Measurements from ENCODE around the gene ECHDC3.
A peak's percentile ranks its signal among the peaks of the same experiment; 100 is the strongest.

The ECHDC3 gene

GRCh38 chr10:11760151-11760550 lies 18.0 kb downstream of the ECHDC3 start:
- Histone ChIP-seq H3K4me1 (peaks cover 0 to 21% (median 17%) of the 10 kb centered on the region in 10 experiments; a peak in 18 of 20 replicates), H3K4me3 (no peak overlapping the region), H3K9ac (no peak overlapping the region), H3K27ac (no peak overlapping the region), H3K36me3 (peaks cover 0 to 11% (median 6%) of the 10 kb centered on the region in 11 experiments; a peak in 9 of 22 replicates), H3K27me3 (no peaks in the 10 kb centered on the region), H3K4me2 (no peak overlapping the region), H3K9me3 (replicated peaks in 1 of 11) (no peaks in the 10 kb centered on the region), H4K20me1 (0 out of 22 replicates have a peak, but pooled peaks cover 0 to 7% (median 0%) of the 10 kb centered on the region in 11 experiments)
- no peak for TF ChIP-seq Cebpa-rat (IDR thresholded peaks at IDR 0.05)

- no peaks in the 10 kb centered on the region for H3K27me3 ChIP-seq
- H3K4me1 ChIP-seq = peaks cover 0 to 21% (median 17%) of the 10 kb centered on the region in 10 experiments; a peak in 18 of 20 replicates
- H3K27ac ChIP-seq = no peak overlapping the region
- H3K36me3 ChIP-seq = peaks cover 0 to 4% (median 0%) of the 10 kb centered on the region in 11 experiments; a peak in 2 of 22 replicates
- H3K4me3 ChIP-seq = no peak overlapping the region
- 0 out of 22 replicates have a peak, but pooled peaks cover 0 to 7% (median 0%) of the 10 kb centered on the region in 11 experiments for H4K20me1 ChIP-seq
- H3K4me2 ChIP-seq = no peak overlapping the region
- H3K9me3 ChIP-seq (replicated peaks in 1 of 11) = no peaks in the 10 kb centered on the region
- no peak for TF ChIP-seq Cebpa-rat (IDR thresholded peaks at IDR 0.05)
- no peak overlapping the region for H3K9ac ChIP-seq
Measured at GRCh38 chr10:11760861-11761260, 18.7 kb downstream of the ECHDC3 start.

GRCh38 chr10:11761431-11761830 lies 19.2 kb downstream of the ECHDC3 start:
- peaks cover 0 to 21% (median 17%) of the 10 kb centered on the region in 10 experiments; a peak in 18 of 20 replicates for H3K4me1 ChIP-seq
- no peak overlapping the region for H3K4me3 ChIP-seq
- 0 out of 22 replicates have a peak, but pooled peaks cover 0 to 7% (median 0%) of the 10 kb centered on the region in 11 experiments for H4K20me1 ChIP-seq
- H3K9ac ChIP-seq = no peak overlapping the region
- no peaks in the 10 kb centered on the region for H3K9me3 ChIP-seq (replicated peaks in 1 of 11)
- no peak overlapping the region for H3K4me2 ChIP-seq
- H3K36me3 ChIP-seq = 0 out of 22 replicates have a peak, but pooled peaks cover 0 to 4% (median 0%) of the 10 kb centered on the region in 11 experiments
- no peak overlapping the region for H3K27ac ChIP-seq
- no peaks in the 10 kb centered on the region for H3K27me3 ChIP-seq
- no peak for TF ChIP-seq Cebpa-rat (IDR thresholded peaks at IDR 0.05)

- 0 out of 22 replicates have a peak, but pooled peaks cover 0 to 7% (median 0%) of the 10 kb centered on the region in 11 experiments for H4K20me1 ChIP-seq
- TF ChIP-seq Cebpa-rat (IDR thresholded peaks at IDR 0.05) = no peak
- peaks cover 0 to 26% (median 23%) of the 10 kb centered on the region in 10 experiments; a peak in 18 of 20 replicates for H3K4me1 ChIP-seq
- peak overlapping the region in 2 of 10 experiments; percentile 14 to 34; a peak in 3 of 20 replicates for H3K4me3 ChIP-seq
- 0 out of 22 replicates have a peak, but pooled peaks cover 0 to 4% (median 0%) of the 10 kb centered on the region in 11 experiments for H3K36me3 ChIP-seq
- H3K9me3 ChIP-seq (replicated peaks in 1 of 11) = no peaks in the 10 kb centered on the region
- H3K27ac ChIP-seq = no peak overlapping the region
- H3K9ac ChIP-seq = peak overlapping the region in 6 of 11 experiments; percentile 7 to 46 (median 28); a peak in 3 of 22 replicates
- no peaks in the 10 kb centered on the region for H3K27me3 ChIP-seq
- peak overlapping the region; percentile 53 to 84 (median 77) for H3K4me2 ChIP-seq
Measured at GRCh38 chr10:11762706-11763500, 20.7 kb downstream of the ECHDC3 start.

GRCh38 chr10:11763501-11763861 lies 21.3 kb downstream of the ECHDC3 start:
- Histone ChIP-seq H3K4me1 (peaks cover 0 to 26% (median 23%) of the 10 kb centered on the region in 10 experiments; a peak in 18 of 20 replicates), H3K36me3 (0 out of 22 replicates have a peak, but pooled peaks cover 0 to 4% (median 0%) of the 10 kb centered on the region in 11 experiments), H3K27me3 (no peaks in the 10 kb centered on the region)

GRCh38 chr10:11765141-11765540 lies 23.0 kb downstream of the ECHDC3 start:
- TF ChIP-seq Cebpa-rat (IDR thresholded peaks at IDR 0.05) = no peak

More at GRCh38 chr10:11763501-11763861, 21.3 kb downstream of the ECHDC3 start:
- H3K27ac ChIP-seq = no peak overlapping the region
- peak overlapping the region; percentile 53 to 84 (median 77); a peak in 21 of 22 replicates for H3K4me2 ChIP-seq
- H3K9me3 ChIP-seq (replicated peaks in 1 of 11) = no peaks in the 10 kb centered on the region
- 0 out of 22 replicates have a peak, but pooled peaks cover 0 to 7% (median 0%) of the 10 kb centered on the region in 11 experiments for H4K20me1 ChIP-seq
- peak overlapping the region in 1 of 11 experiments; percentile 32; a peak in 1 of 22 replicates for H3K9ac ChIP-seq
- no peak for TF ChIP-seq Cebpa-rat (IDR thresholded peaks at IDR 0.05)
- H3K4me3 ChIP-seq = no peak overlapping the region

GRCh38 chr10:11772575-11773288 lies 30.6 kb downstream of the ECHDC3 start:
- Histone ChIP-seq H3K4me3 (no peak overlapping the region), H4K20me1 (no peaks in the 10 kb centered on the region), H3K36me3 (no peaks in the 10 kb centered on the region), H3K9me3 (replicated peaks in 1 of 11) (no peaks in the 10 kb centered on the region), H3K4me1 (peaks cover 0 to 3% (median under 1%) of the 10 kb centered on the region in 10 experiments; a peak in 6 of 20 replicates), H3K4me2 (no peak overlapping the region), H3K27ac (no peak overlapping the region), H3K9ac (no peak overlapping the region), H3K27me3 (no peaks in the 10 kb centered on the region)
- no peak for TF ChIP-seq Cebpa-rat (IDR thresholded peaks at IDR 0.05)

More at GRCh38 chr10:11765141-11765540, 23.0 kb downstream of the ECHDC3 start:
- 0 out of 22 replicates have a peak, but pooled peaks cover 0 to 7% (median 0%) of the 10 kb centered on the region in 11 experiments for H4K20me1 ChIP-seq
- H3K9ac ChIP-seq = no peak overlapping the region
- H3K4me3 ChIP-seq = no peak overlapping the region
- H3K9me3 ChIP-seq (replicated peaks in 1 of 11) = no peaks in the 10 kb centered on the region
- H3K27me3 ChIP-seq = no peaks in the 10 kb centered on the region
- H3K36me3 ChIP-seq = 0 out of 22 replicates have a peak, but pooled peaks cover 0 to 4% (median 0%) of the 10 kb centered on the region in 11 experiments
- H3K27ac ChIP-seq = no peak overlapping the region
- peaks cover 0 to 26% (median 23%) of the 10 kb centered on the region in 10 experiments; a peak in 18 of 20 replicates for H3K4me1 ChIP-seq
- H3K4me2 ChIP-seq = no peak overlapping the region

GRCh38 chr10:11773761-11774441 lies 31.7 kb downstream of the ECHDC3 start:
- H3K9me3 ChIP-seq (replicated peaks in 1 of 11) = peaks cover 0 to 9% (median 4%) of the 10 kb centered on the region in 11 experiments; a peak in 10 of 22 replicates
- no peak overlapping the region for H3K4me2 ChIP-seq
- no peaks in the 10 kb centered on the region for H3K36me3 ChIP-seq
- H4K20me1 ChIP-seq = no peaks in the 10 kb centered on the region
- H3K9ac ChIP-seq = no peak overlapping the region
- no peak for TF ChIP-seq Cebpa-rat (IDR thresholded peaks at IDR 0.05)
- no peaks in the 10 kb centered on the region for H3K4me1 ChIP-seq
- H3K4me3 ChIP-seq = no peak overlapping the region
- H3K27me3 ChIP-seq = no peaks in the 10 kb centered on the region
- no peak overlapping the region for H3K27ac ChIP-seq
